ENCODE data around the gene ZNF865.
A peak's percentile ranks its signal among the peaks of the same experiment; 100 is the strongest.

The ZNF865 gene

DNA sequence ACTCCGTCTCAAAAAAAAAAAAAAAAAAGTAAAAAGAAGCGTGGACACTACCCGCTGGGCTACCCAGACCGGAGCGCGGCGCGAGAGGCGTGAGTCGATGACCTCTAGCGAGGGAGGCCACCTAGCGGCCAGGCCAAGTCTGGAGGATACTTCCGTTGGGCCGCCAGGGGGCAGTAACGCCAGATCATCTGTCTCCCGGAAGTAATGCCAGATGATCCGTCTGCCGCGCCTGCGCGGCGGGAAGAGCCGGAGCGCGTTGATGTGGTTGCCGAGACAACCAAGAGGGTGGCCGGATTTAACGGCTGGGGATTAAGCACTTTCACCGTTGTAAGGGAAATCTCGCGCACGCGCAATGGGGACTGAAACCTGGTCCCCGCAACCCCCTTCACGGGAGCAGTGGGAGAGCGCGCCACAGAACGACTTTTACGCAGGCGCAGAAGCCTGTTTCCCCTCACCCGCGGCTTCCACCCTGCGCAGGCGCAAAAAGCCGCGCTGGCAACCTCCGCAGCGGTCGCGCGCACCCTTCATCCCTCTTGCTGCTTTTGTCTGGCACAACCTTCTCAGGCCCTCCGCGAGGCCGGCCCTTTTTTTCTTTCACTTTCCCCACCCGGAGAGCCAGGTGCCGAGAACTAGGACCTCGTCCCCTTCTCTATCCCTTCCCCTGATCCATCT lies 48.3 kb downstream of the ZNF865 start:
- DNase-seq (ENCODE audit: low read depth, low spot score), result peak; percentile 100
- peak overlapping the region; percentile 69 for H3K4me3 ChIP-seq (ENCODE audit: low read depth, low read length)
- in situ Hi-C loops (cut with HindIII; ENCODE audit: low sequenced_read_pairs), result no loop called here
- TF ChIP-seq, protein P1, sequence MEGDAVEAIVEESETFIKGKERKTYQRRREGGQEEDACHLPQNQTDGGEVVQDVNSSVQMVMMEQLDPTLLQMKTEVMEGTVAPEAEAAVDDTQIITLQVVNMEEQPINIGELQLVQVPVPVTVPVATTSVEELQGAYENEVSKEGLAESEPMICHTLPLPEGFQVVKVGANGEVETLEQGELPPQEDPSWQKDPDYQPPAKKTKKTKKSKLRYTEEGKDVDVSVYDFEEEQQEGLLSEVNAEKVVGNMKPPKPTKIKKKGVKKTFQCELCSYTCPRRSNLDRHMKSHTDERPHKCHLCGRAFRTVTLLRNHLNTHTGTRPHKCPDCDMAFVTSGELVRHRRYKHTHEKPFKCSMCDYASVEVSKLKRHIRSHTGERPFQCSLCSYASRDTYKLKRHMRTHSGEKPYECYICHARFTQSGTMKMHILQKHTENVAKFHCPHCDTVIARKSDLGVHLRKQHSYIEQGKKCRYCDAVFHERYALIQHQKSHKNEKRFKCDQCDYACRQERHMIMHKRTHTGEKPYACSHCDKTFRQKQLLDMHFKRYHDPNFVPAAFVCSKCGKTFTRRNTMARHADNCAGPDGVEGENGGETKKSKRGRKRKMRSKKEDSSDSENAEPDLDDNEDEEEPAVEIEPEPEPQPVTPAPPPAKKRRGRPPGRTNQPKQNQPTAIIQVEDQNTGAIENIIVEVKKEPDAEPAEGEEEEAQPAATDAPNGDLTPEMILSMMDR (IDR thresholded peaks at IDR 0.05; ENCODE audit: low read depth, low read length), result peak; percentile 100

DNA sequence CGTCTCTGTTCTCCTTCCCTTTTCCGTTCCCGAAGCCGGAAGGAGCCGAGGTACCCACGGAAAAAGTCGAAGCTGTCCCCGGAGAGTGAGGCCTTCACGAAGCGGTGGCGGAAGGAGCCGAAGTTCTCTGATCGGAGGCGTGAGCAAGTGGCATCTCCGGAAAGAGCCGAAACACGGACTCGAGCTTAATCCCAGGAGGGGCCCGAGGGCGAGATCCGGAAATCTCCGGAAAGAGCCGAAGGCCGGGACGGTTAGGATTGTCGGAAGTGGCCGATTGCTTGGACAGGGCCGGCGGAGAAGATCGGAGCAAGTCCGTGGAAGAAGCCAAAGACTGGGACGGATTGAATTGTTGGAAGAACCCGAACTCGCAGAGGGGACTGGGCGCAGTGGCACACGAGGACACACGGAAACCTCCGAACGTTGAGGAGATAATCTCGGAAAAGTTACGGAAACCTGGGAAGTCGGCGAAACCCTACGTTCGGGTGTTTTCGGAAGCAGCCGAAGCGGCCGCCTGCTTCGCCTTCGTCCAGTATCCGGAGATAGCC lies 48.9 kb downstream of the ZNF865 start:
- TF ChIP-seq, protein P1 (IDR thresholded peaks at IDR 0.05; ENCODE audit: low read depth, low read length), result no peak
- peak overlapping the region; percentile 69 for H3K4me3 ChIP-seq (ENCODE audit: low read depth, low read length)
- in situ Hi-C loops (cut with HindIII; ENCODE audit: low sequenced_read_pairs), result no loop called here
- DNase-seq (ENCODE audit: low read depth, low spot score), result peak; percentile 99

DNA sequence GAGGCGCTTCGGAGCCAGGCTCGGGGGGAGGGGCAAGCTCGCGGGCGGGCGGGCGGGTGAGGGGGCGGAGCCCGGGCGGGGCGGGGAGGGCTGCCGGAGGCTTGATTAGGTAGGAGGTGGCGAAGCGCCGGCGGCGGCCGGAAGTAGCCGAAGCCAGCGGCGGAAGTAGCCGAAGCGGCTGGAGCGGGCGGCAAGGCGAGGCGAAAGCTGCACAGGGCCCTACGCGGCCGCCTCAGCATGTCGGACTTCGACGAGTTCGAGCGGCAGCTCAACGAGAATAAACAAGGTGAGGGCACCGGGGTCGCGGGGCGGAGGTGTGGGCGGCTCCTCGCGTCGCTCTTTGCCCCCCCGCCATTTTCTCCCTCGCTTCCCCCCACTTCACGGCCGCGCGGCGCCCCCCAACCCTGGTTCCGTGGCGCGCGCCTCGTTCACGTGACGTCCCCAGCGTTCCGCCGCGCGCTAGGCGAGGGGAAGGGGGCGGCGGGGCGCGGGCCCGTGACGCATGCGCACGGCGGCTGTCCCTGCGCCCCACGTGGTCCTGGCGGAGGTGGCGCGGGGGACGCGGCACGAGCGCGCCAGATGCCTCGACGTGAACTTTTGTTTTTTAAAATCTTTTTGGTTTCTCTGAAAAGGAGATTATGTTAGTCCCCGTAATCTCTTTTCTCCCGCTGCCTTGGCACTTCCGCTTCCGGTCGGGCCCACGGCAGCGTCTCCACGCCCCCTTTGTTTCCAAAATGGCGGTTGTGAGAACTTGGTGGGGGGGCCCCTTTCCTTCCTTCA lies 49.6 kb downstream of the ZNF865 start, which contains the start of gene U2AF2:
Gene U2AF2 (plus strand): TSS at position 168 of the 780 bp plus-strand sequence. CDS start 70 bp downstream, at position 238.
- in situ Hi-C loops (cut with HindIII; ENCODE audit: low sequenced_read_pairs), result no loop called here
- TF ChIP-seq, protein P1 (IDR thresholded peaks at IDR 0.05; ENCODE audit: low read depth, low read length), result no peak
- peak within 1 kb of the TSS; percentile 69 for H3K4me3 ChIP-seq (ENCODE audit: low read depth, low read length)
- peak; percentile 68 for DNase-seq (ENCODE audit: low read depth, low spot score)

DNA sequence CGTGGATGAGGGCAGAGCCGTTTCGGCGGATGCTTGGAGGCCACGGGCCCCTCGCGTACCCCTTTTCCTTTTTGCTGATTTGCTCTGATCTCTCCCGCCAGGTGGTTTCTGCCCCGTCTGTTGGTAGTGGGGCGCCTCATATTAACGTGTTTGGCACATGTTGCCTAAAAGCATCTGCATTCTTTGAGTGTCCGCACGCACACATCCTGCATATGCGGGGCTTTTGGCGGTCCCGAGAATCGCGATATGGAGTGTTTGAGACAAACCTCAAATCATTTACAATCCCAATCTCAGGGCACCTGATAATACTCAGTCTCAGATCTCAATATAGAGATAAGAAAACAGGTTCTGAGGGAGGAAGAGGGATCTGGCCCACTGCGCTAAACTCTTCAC lies 50.2 kb downstream of the ZNF865 start:
- in situ Hi-C loops (cut with HindIII; ENCODE audit: low sequenced_read_pairs), result no loop called here
- TF ChIP-seq, protein P1 (IDR thresholded peaks at IDR 0.05; ENCODE audit: low read depth, low read length), result no peak
- H3K4me3 ChIP-seq (ENCODE audit: low read depth, low read length), result peak overlapping the region; percentile 69
- no peak for DNase-seq (ENCODE audit: low read depth, low spot score)

DNA sequence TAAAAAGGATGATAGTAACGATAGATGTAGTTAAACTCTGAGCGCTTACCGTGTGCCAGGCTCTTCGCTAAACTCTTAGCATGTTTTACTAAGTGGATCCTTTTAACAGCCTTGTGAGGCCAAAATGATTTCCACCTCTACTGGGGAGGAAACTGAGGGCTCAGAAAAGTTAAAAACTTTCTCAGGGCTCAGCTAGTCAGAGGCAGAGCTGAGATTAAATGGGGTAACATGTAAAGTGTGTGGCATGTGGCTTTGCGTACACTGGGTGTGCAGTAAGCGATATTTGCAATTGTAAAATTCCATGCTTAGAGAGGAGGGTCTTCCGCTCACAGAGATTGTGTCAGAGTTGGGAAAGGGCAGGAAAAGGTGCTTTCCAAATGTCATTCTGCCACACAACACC lies 51.1 kb downstream of the ZNF865 start:
- in situ Hi-C loops (cut with HindIII; ENCODE audit: low sequenced_read_pairs), result no loop called here
- TF ChIP-seq, protein P1 (IDR thresholded peaks at IDR 0.05; ENCODE audit: low read depth, low read length), result no peak
- H3K4me3 ChIP-seq (ENCODE audit: low read depth, low read length), result peak overlapping the region; percentile 69
- DNase-seq (ENCODE audit: low read depth, low spot score), result no peak

DNA sequence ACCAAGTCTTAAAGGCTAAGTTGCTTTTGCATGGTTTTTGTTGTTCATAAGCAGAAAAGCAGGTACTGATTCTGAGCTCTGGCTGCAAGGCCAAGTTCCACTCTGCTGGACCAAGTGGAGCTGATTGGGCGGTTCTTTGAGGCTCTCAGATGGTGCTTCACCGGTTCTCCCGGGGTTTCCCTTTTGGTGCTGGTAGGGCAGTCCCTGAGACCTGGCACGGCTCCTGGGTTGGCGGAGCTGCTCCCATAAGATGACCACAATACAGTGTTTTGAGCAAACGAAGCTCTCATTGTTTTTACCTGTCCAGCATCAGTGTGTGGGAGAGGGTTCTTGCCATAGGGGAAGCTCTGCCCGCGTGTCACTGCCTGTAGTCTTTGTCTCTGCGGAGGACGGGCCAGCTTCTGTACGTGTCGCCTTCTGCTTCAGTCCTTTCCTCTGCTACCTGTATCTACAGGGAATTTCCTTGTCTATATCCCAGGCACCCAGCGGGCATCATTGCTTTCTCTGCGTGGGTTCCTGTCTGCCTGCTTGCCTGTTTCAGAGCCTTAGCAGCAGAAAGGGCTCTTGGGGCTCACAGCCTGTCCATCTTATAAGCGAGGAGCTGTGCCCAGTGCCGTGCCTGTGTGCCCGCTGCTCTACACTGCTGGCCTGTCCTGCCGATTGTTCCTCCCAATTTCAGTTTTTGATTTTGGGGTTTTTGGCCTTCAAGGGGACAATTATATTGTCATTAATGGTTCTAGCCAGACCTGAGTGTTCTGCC lies 51.7 kb downstream of the ZNF865 start:
- H3K4me3 ChIP-seq (ENCODE audit: low read depth, low read length), result peak overlapping the region; percentile 4
- in situ Hi-C loops (cut with HindIII; ENCODE audit: low sequenced_read_pairs), result no loop called here
- no peak for DNase-seq (ENCODE audit: low read depth, low spot score)
- TF ChIP-seq, protein P1 (IDR thresholded peaks at IDR 0.05; ENCODE audit: low read depth, low read length), result no peak
